ENCODE data around the gene MINDY4.

The MINDY4 gene

DNA sequence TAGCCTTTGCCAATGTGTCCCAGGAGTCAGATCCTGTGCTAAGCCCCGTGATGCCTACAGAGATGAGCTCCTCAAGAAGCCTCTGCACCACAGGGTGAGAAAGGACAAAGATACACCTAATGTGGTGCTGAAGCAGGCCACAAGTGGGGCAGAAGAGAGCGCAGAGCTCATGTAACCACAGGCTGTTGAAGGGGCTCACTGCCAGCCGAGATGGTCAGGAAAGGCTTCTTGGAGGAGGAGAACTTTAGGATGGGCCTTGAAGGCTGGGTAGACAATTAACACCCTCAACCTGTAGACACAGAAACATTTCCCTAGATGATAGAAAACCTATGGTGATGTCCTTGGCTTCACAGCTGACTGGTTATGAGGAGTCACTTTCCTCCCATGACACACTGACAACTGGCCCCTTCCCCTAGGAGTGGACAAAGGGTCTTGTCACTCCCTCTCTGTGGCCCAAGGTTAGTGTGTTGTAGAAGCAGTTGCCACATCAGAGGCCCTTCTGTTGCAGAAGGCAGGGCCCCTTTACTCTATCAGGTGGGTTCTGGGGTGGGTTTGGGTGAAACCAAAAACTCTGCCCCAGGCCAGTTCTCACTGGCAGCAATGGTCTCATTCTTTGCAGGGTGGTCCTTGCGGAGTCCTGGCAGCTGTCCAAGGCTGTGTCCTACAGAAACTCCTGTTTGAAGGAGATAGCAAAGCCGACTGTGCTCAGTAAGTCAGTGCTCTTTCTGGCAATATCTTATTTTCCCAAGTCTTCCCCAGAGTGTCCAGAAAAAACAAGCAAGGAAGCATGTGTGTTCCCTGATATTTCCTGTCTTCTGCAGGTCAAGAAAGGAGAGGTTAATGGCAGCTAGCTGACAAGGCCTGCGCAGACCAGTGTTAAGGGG, 69.2 kb downstream of the MINDY4 start:
- no peak for DNase-seq

- no peak for DNase-seq
Measured at GRCh38 chr7:30841025-30841735, 70.0 kb downstream of the MINDY4 start.

GRCh38 chr7:30841801-30842541, 70.8 kb downstream of the MINDY4 start:
- DNase-seq, result no peak

- no peak for DNase-seq
Measured at GRCh38 chr7:30842542-30843451, 71.6 kb downstream of the MINDY4 start.

DNA sequence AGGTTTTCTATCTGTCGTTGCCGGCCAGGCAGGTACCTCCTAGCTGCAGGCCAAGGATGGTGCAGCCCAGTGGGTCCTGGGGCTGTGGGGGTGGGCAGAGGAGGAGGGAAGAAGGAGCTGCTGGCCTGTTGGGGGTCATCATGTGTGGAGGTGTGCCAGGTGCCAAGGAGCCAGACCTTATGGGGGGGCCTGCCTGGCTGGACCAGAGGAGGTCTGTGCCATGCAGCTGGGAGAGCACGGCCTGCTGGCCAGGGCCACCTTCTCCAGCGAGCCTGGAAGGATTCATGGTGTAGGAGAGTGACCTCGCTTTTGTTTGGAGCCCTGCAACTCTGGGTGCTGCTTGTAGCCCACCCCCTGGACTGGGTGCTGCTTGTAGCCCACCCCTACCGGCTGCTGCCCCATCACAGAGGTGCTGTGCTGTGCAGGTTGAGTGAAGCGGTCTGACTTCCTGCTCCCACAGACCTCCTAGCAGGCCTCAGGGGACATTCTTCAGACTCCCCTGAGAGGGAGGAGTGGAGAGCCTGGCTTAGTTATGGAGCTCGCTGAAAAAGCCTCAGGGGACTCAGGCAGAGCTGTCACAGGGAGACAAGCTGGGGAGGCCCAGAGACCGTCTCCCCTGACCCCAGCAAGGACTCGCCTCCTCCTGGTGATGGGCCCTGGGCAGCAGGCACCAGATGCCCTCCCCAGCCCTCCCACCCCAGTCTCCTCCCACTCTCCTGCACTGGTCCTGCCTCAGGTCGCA, 72.7 kb downstream of the MINDY4 start:
- no peak for DNase-seq

DNA sequence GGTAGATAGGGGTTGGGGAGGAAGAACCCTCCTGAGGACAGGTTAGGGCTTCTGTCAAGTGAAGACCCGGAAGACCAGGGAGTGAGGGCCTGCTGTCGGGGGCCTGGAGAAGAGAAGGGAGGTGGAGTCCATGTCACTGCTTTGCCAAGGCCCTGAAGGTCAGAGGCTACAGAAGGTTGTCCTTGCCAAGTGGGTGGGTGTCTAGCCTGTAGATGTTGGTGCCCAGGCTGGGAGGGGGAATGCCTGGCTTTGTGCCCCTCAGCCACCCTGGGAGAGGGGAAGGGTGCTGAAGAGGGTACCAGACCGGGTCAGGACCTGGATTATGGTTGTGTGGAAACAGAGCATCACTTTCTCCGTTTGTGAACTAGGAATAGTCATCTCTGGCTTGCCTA, 73.3 kb downstream of the MINDY4 start:
- DNase-seq, result no peak

- no peak for DNase-seq
Measured at GRCh38 chr7:30844916-30845315, 73.7 kb downstream of the MINDY4 start.

DNA sequence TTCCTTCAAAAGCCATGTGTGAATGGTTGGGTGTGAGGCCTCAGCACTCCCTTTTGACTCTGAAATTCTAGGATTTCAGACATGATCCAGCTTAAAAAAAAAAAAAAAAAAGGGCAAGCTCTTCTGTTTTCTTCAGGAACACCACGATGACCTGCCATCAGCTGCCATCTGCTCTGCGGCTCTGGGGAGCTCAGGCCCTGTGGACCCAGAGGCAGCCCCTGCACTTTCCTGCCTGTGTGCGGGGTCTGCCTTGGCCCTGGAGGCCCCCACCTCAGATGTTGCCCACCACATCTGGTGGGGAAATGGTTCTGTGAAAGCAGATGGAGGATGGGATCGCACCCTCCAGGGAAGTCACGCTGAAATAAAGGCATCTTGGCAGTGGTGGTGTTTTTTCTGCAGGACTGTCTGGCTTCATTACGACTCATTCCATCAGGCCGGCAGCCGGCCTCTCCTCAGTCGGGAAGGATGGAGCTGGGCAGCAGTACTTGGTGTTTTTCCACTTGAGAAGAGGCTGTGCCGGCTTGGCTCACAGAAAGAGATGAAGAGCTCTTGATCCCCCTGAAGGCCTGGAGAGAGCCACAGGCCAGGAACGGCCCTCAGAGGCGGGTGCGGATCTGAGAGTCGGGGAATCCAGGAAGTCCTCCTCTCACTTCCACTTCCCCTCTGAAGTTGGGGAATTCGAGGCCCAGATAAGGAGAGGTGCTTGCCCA, 74.4 kb downstream of the MINDY4 start:
- DNase-seq, result no peak

DNA sequence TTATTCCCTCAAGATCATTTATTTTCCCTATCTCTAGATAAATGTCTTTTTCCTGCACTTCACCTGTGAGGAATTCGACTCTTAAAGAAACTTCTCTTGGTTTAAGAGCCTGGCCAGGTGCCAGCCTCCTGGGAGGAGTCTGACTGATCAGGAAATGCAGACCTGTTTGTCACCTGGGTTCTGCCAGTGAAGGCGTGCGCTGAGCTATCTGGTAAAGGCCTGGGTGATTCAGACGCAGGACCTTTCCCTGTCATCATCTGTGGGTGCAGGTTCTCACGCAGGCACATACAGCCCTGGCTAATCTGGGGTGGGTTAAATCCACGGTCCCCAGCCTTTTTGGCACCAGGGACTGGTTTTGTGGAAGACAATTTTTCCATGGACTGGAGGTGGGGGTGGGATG, 75.2 kb downstream of the MINDY4 start:
- DNase-seq, result no peak

DNA sequence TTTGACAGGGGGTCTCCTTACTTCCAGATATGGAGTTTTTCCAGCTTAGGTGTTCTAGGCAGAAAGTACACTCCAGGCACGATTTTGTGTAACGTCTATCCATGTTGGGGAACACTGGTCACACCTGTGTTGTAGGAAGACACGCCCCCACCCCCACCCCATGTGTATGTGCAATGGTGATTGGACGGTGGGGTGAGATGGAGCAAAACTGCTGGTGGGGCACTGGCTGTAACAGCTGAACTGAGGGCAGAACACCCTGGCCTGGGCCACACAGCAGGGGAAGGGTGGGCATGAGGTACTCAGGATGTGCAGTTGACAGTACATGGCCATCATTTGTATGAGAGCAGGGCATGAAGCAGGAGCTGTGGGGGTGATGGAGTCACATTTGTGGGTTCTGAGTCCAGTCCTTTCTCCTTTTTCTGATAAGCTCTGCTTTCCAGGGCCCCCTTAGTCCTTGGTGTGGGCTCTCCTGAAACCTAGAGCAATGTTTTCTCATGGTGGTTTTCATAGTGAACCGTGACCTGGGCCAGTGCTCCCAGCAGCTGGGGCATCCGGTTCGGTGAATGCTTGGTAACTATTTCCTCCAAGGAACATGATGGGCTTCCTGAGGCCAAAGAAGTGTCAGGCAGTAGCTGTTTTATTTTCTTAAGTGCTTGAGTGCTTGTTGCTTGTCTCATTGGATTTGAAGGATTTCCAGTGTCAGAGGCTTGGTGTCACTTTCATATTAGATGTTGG, 77.1 kb downstream of the MINDY4 start:
- no peak for DNase-seq

DNA sequence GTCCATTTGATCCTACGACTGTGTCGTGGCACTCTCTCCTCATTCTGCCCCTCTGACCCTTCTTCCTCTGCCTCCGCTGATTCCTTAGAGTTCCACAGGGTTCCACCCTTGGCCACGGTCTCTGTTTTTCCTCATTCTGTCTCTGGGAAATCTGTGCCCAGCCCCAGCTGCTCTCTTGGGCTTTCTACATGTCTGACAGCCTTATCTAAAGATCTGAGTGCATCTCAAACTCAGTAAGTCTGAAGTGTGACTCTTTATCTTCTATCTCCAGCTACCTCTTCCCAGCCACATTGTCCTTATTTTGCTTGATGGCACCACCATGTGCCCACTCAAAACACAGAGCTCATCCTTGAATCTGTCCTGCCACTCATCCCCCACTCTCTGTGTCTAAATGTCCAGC, 78.3 kb downstream of the MINDY4 start:
- DNase-seq, result no peak

DNA sequence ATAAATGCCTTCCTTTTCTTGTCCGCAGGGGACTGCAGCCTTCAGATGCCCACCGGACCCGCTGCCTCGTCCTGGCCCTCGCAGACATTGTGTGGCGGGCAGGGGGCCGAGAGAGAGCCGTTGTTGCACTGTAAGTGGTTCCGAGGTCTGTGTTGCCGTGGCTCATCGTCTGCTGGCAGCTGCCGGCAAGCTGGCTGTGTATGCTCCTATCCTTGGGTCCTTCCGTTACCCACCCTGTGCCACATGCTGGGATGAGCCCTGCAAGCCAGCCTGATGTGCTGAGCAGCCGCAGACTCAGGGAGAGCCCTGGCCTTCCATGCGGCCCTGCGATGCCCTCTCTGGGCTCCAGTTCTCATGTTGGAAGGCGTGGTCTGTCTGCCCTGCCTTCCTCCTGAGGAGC, 79.2 kb downstream of the MINDY4 start:
- no peak for DNase-seq

- no peak for DNase-seq
Measured at GRCh38 chr7:30851651-30852307, 80.6 kb downstream of the MINDY4 start.

DNA sequence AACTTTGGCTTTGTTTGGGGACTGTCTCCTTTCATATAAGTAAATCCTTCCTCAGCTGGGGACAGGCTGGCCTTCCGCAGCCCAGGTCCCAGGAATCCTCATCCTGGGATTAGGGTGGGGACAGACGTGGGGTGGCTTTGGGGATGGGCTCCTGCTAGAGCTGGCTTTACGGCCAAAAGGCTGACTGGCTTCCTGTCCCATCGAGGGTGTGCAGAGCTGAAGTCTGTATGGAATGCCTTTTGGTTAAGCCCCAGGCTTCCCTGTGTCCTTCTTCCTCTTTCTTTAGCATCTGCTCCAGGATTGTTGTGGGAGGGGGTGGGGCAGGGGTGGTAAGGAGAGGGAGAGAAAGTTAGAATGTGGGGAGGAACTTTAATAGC, 81.1 kb downstream of the MINDY4 start:
- no peak for DNase-seq

DNA sequence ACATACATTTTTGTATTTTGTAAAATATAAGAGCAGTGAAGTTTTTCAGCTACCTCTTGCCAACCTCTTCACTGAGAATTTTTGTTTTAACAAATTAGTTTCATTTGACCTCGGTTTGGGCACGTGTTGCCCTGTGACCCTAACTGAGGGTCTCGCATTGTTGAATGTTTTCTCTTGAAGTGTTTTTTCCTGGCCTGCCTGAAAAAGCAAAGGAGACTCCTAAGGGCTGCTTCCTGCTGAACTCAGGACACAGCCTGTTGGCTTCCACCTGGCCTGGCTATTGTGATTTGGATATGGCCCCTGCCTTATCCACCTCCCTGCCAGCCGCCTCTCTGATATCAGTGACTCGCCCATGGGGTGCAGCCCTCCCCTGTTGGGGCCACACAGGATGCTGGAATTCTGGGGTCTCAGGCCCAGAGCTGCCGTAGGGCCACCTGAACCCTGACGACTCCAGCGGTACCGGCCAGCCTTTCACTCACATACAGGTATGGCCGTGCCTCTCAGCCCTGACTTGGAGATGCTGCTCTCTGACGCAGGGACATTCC, 81.6 kb downstream of the MINDY4 start:
- DNase-seq, result no peak

GRCh38 chr7:30853576-30853975, 82.4 kb downstream of the MINDY4 start:
- DNase-seq, result no peak

- DNase-seq, result no peak
Measured at GRCh38 chr7:30855936-30856335, 84.7 kb downstream of the MINDY4 start.

DNA sequence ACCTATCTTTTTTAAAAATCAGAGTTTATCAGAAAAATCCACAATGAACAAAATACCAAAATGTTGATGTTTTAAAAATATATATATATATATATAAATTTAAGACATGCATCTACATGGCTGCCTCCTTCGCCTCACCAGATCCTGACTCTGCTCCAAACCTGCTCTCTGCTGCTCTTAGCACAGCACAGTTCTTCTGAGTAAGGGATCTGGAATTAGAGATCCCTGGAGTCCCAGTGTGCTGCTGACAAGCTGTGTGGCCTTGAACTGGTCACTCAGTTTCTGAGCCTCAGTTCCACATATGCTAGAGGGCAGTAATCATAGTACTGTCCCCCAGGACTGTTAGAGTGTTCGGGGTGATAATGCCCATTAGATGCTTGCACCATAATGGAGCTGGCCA, 87.4 kb downstream of the MINDY4 start:
- DNase-seq, result no peak

DNA sequence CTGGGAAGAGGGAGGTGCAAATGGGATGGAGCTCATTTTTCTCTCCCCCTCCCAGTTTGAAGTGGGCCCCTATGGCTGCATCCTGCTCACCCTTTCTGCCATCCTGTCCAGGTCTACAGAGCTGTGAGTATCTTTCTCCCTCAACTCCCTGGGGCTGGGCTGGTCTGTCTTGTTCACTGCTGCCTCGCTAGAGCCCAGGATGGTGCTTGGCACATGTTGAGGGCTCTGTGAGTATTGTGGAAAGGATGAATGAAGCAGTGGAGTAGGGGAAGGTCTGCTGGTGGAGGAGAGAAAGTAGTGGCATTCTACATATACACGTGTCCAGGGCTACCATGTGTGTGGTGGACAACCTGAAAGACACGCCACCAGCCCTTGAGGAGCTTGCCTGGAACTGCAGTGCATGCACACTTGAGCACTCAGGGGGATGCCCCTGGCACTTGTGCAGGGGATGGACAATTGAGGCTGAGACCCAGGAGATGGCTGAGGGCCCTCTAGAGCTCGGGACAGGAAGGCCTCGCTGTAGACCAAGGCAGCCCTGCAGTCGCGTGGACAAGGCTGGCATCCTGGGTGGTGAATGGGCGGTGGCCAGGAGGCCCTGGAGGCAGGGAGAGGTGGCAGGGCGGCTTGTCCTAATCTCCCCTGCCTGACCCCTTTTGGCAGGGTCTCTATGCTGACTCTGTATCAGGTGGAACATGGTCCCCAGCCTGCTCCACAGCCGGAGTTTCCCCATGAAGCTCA, 88.2 kb downstream of the MINDY4 start:
- no peak for DNase-seq

Measured in NCI-H526 treated with DMSO at 0.1 percent for 48 hours (cell line).